ENCODE results near the gene EEF1AKMT1.

The EEF1AKMT1 gene

DNA sequence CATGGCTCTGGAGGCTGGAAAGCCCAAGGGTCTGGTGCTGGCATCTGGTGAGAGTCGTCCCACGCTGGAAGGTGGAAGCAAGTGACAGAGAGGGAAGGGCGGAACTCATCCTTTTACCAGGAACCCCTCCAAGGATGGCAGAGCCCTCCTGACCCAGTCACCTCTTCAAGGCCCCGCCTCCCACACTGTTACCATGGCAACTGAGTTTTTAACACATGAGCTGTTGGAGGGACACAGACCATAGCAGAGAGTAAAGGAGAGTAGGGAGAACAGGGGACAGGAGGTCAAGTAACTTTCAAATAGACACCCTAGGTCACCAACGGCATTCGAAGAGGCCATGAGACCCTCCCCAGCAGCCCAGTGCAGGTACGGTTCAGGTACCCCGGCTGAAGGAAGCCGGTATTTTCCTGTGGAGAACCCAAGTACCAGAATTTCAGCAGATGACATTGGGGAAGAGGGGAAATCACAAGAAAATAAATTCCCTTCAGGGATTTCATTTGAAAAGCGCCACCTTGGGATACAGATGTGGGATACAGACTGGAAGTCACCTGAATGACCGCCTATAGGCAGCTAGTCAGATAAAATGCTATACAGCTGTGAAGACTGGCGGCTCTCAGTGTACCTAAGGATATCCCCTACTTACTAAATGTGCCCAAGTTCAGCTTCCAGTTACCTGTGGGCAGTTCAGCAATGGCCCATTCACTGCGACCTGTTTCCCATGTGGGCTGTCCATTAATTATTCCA is 62.3 kb downstream of the EEF1AKMT1 start:
- no peaks in the 10 kb centered on the region for H3K79me2 ChIP-seq (ENCODE audit: insufficient read depth, low read length)
- H3K27me3 ChIP-seq (ENCODE audit: low read length): no peaks in the 10 kb centered on the region
- H3K27ac ChIP-seq (ENCODE audit: low read depth, low read length): no peak overlapping the region
- H4K20me1 ChIP-seq (ENCODE audit: low read depth, low read length): no peaks in the 10 kb centered on the region
- no peaks in the 10 kb centered on the region for H3K36me3 ChIP-seq (ENCODE audit: low read length)
- no peaks in the 10 kb centered on the region for H3F3A ChIP-seq (ENCODE audit: insufficient read depth)
- H3K4me3 ChIP-seq (ENCODE audit: insufficient read depth, low read length, poor library complexity, severe bottlenecking): no peak overlapping the region
- no peaks in the 10 kb centered on the region for H3K9me3 ChIP-seq (ENCODE audit: insufficient read depth, low read length)
- no peak for TF ChIP-seq EZH2phosphoT487 (conservative IDR thresholded peaks at IDR 0.05; ENCODE audit: low read length)
- TF ChIP-seq, protein P1, sequence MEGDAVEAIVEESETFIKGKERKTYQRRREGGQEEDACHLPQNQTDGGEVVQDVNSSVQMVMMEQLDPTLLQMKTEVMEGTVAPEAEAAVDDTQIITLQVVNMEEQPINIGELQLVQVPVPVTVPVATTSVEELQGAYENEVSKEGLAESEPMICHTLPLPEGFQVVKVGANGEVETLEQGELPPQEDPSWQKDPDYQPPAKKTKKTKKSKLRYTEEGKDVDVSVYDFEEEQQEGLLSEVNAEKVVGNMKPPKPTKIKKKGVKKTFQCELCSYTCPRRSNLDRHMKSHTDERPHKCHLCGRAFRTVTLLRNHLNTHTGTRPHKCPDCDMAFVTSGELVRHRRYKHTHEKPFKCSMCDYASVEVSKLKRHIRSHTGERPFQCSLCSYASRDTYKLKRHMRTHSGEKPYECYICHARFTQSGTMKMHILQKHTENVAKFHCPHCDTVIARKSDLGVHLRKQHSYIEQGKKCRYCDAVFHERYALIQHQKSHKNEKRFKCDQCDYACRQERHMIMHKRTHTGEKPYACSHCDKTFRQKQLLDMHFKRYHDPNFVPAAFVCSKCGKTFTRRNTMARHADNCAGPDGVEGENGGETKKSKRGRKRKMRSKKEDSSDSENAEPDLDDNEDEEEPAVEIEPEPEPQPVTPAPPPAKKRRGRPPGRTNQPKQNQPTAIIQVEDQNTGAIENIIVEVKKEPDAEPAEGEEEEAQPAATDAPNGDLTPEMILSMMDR (IDR thresholded peaks at IDR 0.05; ENCODE audit: insufficient read depth, low read length, poor library complexity, severe bottlenecking): no peak
- no peak overlapping the region for H2AFZ ChIP-seq (ENCODE audit: low read depth, low read length, severe bottlenecking)
- no peak overlapping the region for H3K9ac ChIP-seq (ENCODE audit: low read length)
- H3K9me2 ChIP-seq (replicated peaks; ENCODE audit: insufficient read depth, low read length): no peaks in the 10 kb centered on the region
- H3K4me2 ChIP-seq (ENCODE audit: low read depth, low read length, poor library complexity, severe bottlenecking): no peak overlapping the region

DNA sequence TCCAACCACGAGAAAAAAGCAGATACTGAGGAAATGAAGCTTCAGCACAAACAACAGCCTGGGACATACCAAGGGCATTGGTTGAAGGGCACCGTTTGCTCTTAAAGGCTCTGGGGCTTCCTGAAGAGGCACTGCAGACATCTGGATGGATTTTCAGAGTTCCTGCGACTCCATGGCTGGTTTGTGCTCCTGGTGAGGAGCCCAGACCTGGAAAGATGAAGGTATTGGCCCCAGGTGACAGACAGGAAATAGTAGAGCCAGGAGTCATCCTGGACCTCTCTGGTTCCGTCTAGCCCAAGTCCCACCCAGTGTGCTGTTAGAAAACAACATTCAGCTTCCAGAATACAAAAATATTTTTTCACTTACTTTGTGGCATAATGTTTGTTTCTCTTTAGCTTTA is 64.0 kb downstream of the EEF1AKMT1 start:
- no peak overlapping the region for H3K27ac ChIP-seq (ENCODE audit: low read depth, low read length)
- H3K4me2 ChIP-seq (ENCODE audit: low read depth, low read length, poor library complexity, severe bottlenecking): no peak overlapping the region
- H3K27me3 ChIP-seq (ENCODE audit: low read length): no peaks in the 10 kb centered on the region
- no peaks in the 10 kb centered on the region for H3K79me2 ChIP-seq (ENCODE audit: insufficient read depth, low read length)
- H3K4me3 ChIP-seq (ENCODE audit: insufficient read depth, low read length, poor library complexity, severe bottlenecking): no peak overlapping the region
- TF ChIP-seq, protein P1 (IDR thresholded peaks at IDR 0.05; ENCODE audit: insufficient read depth, low read length, poor library complexity, severe bottlenecking): no peak
- TF ChIP-seq EZH2phosphoT487 (conservative IDR thresholded peaks at IDR 0.05; ENCODE audit: low read length): no peak
- no peaks in the 10 kb centered on the region for H3F3A ChIP-seq (ENCODE audit: insufficient read depth)
- H3K9ac ChIP-seq (ENCODE audit: low read length): no peak overlapping the region
- no peak overlapping the region for H2AFZ ChIP-seq (ENCODE audit: low read depth, low read length, severe bottlenecking)
- no peaks in the 10 kb centered on the region for H4K20me1 ChIP-seq (ENCODE audit: low read depth, low read length)
- H3K36me3 ChIP-seq (ENCODE audit: low read length): no peaks in the 10 kb centered on the region
- H3K9me3 ChIP-seq (ENCODE audit: insufficient read depth, low read length): no peaks in the 10 kb centered on the region
- H3K9me2 ChIP-seq (replicated peaks; ENCODE audit: insufficient read depth, low read length): no peaks in the 10 kb centered on the region

DNA sequence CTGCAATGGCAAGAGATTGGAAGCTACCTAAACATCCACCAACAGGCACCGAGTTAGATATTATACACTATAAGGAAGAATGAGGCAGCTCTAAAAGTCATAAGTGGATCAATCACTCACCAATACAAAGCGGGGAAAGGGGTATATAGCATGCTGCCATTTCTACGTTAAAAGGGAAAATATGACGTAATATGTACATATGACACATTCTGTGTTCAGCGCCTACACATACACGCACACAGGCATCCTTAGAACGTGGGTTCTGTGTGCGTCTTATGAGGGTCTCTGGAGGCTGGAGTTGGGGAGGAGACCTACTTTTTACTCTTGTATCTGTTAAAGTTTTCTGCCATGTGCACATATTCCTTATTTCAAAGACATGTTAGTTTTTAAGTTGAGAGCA is 64.4 kb downstream of the EEF1AKMT1 start:
- Histone ChIP-seq H2AFZ (ENCODE audit: low read depth, low read length, severe bottlenecking) (no peak overlapping the region), H3K27ac (ENCODE audit: low read depth, low read length) (no peak overlapping the region), H3K27me3 (ENCODE audit: low read length) (no peaks in the 10 kb centered on the region), H3K79me2 (ENCODE audit: insufficient read depth, low read length) (no peaks in the 10 kb centered on the region), H4K20me1 (ENCODE audit: low read depth, low read length) (no peaks in the 10 kb centered on the region), H3F3A (ENCODE audit: insufficient read depth) (no peaks in the 10 kb centered on the region), H3K4me2 (ENCODE audit: low read depth, low read length, poor library complexity, severe bottlenecking) (no peak overlapping the region), H3K9me2 (replicated peaks; ENCODE audit: insufficient read depth, low read length) (no peaks in the 10 kb centered on the region), H3K9me3 (ENCODE audit: insufficient read depth, low read length) (no peaks in the 10 kb centered on the region), H3K4me3 (ENCODE audit: insufficient read depth, low read length, poor library complexity, severe bottlenecking) (no peak overlapping the region), H3K36me3 (ENCODE audit: low read length) (no peaks in the 10 kb centered on the region), H3K9ac (ENCODE audit: low read length) (no peak overlapping the region)
- TF ChIP-seq EZH2phosphoT487 (conservative IDR thresholded peaks at IDR 0.05; ENCODE audit: low read length): no peak
- TF ChIP-seq, protein P1 (IDR thresholded peaks at IDR 0.05; ENCODE audit: insufficient read depth, low read length, poor library complexity, severe bottlenecking): no peak

Data from SU-DHL-6 (cell line).